Vagina (tissue), 2 donors: ENCODE results near the gene VILL.

Experiments used
- CTCF ChIP-seq, 3 experiments: fragments of 450-650 bp in 2 of 3; fragments of 200-600 bp in 1 of 3; sonication (generic) in 1 of 3; IDR thresholded peaks; one replicate each; pipeline ENCODE4 v1.5.1; 2017 to 2019; ENCODE audit warnings: antibody characterized with exemption in 3 of 3, mild to moderate bottlenecking in 2 of 3, moderate library complexity in 2 of 3
- POLR2A ChIP-seq, 2 donors: fragments of 450-650 bp; IDR thresholded peaks; one replicate each; pipeline ENCODE4 v1.6.1; 2017; ENCODE audit warnings: antibody characterized with exemption in 2 of 2, mild to moderate bottlenecking in 2 of 2, moderate library complexity in 2 of 2

- TF ChIP-seq POLR2A (IDR thresholded peaks at IDR 0.05) (no peak), CTCF (IDR thresholded peaks at IDR 0.05) (no peak)
Measured at GRCh38 chr3:37943631-37944314, 46.8 kb upstream of the VILL start.
